Neural crest cell (in vitro differentiated cells): ENCODE measurements around the gene TFPI. TPM values are rescaled to one million over a fixed set of nuclear protein-coding genes. Genes with fewer than 3 reads are reported as not detected.

ENCODE experiments used
- DNase-seq: peaks from one replicate; pipeline ENCODE4 v3.0.0; 2021; ENCODE audit warnings: low read depth, mixed read lengths, low spot score
- H3K27ac Mint-ChIP-seq: one replicate; pipeline ENCODE4 v1.8.0; 2021; ENCODE audit warnings: mild to moderate bottlenecking, mixed read lengths; ENCODE audit not compliant: unreplicated experiment
- H3K27me3 Mint-ChIP-seq: 2 replicates; pipeline ENCODE4 v1.8.0; 2021; ENCODE audit warnings: low read depth, mild to moderate bottlenecking, mixed read lengths
- H3K36me3 Mint-ChIP-seq: 2 replicates; pipeline ENCODE4 v1.8.0; 2021; ENCODE audit warnings: low read depth, mild to moderate bottlenecking, mixed read lengths
- H3K4me1 Mint-ChIP-seq: 2 replicates; pipeline ENCODE4 v1.8.0; 2021; ENCODE audit warnings: mixed read lengths
- H3K4me3 Mint-ChIP-seq: one replicate; pipeline ENCODE4 v1.8.0; 2021; ENCODE audit warnings: mild to moderate bottlenecking, mixed read lengths
- H3K9me3 Mint-ChIP-seq: 2 replicates; pipeline ENCODE4 v1.8.0; 2021; ENCODE audit warnings: mixed read lengths
- CTCF ChIP-seq: fragments of 200-600 bp; sonication (generic); conservative IDR thresholded peaks from 2 replicates; pipeline ENCODE4 v1.5.0; 2021; ENCODE audit warnings: antibody characterized with exemption, mild to moderate bottlenecking
- total RNA-seq: library from RNA; stranded (reverse); gene quantifications from 2 replicates; pipeline ENCODE4 v1.2.1, GENCODE V29; 2021

TFPI gene
- total RNA-seq, 1 donor from 2014 or later, result 7.0 TPM

- no peak for DNase-seq
- Mint-ChIP-seq H3K4me1 (no peaks in the 10 kb centered on the region), H3K27ac (no peak overlapping the region), H3K36me3 (no peaks in the 10 kb centered on the region), H3K27me3 (no peaks in the 10 kb centered on the region), H3K4me3 (no peak overlapping the region), H3K9me3 (no peaks in the 10 kb centered on the region)
- TF ChIP-seq CTCF, result no peak
Measured at GRCh38 chr2:187438455-187438854, 115.8 kb downstream of the TFPI start.

- Mint-ChIP-seq H3K4me1 (no peaks in the 10 kb centered on the region), H3K27ac (no peak overlapping the region), H3K27me3 (no peaks in the 10 kb centered on the region), H3K4me3 (no peak overlapping the region), H3K36me3 (no peaks in the 10 kb centered on the region), H3K9me3 (peaks cover 2% of the 10 kb centered on the region)
- DNase-seq, result no peak
- TF ChIP-seq CTCF, result no peak
Measured at GRCh38 chr2:187435756-187436155, 118.5 kb downstream of the TFPI start.

GRCh38 chr2:187435078-187435477 lies 119.2 kb downstream of the TFPI start:
- Mint-ChIP-seq H3K4me1 (peaks cover 2% of the 10 kb centered on the region), H3K27me3 (no peaks in the 10 kb centered on the region), H3K36me3 (no peaks in the 10 kb centered on the region), H3K27ac (no peak overlapping the region), H3K9me3 (peaks cover 2% of the 10 kb centered on the region), H3K4me3 (no peak overlapping the region)
- no peak for TF ChIP-seq CTCF
- DNase-seq, result no peak

GRCh38 chr2:187434342-187434785 lies 119.9 kb downstream of the TFPI start:
- DNase-seq, result no peak
- Mint-ChIP-seq H3K27ac (no peak overlapping the region), H3K4me1 (peaks cover 8% of the 10 kb centered on the region), H3K4me3 (no peak overlapping the region), H3K9me3 (peaks cover 2% of the 10 kb centered on the region), H3K36me3 (no peaks in the 10 kb centered on the region), H3K27me3 (no peaks in the 10 kb centered on the region)
- TF ChIP-seq CTCF, result no peak

GRCh38 chr2:187431911-187432310 lies 122.3 kb downstream of the TFPI start:
- Mint-ChIP-seq H3K27me3 (no peaks in the 10 kb centered on the region), H3K4me1 (peaks cover 8% of the 10 kb centered on the region), H3K36me3 (no peaks in the 10 kb centered on the region), H3K4me3 (no peak overlapping the region), H3K9me3 (peaks cover 2% of the 10 kb centered on the region), H3K27ac (no peak overlapping the region)
- TF ChIP-seq CTCF, result no peak
- no peak for DNase-seq

GRCh38 chr2:187429989-187430388 lies 124.2 kb downstream of the TFPI start:
- H3K9me3 Mint-ChIP-seq, result peaks cover 2% of the 10 kb centered on the region
- peaks cover 8% of the 10 kb centered on the region for H3K4me1 Mint-ChIP-seq
- H3K4me3 Mint-ChIP-seq, result no peak overlapping the region
- TF ChIP-seq CTCF, result no peak
- DNase-seq, result no peak
- no peak overlapping the region for H3K27ac Mint-ChIP-seq
- no peaks in the 10 kb centered on the region for H3K36me3 Mint-ChIP-seq
- H3K27me3 Mint-ChIP-seq, result no peaks in the 10 kb centered on the region
